Panc1 (cell line): ENCODE results near the gene CYP2W1. TPM values are rescaled to one million over a fixed set of nuclear protein-coding genes. Genes with fewer than 3 reads are reported as not detected.
"Not testable (repeated sequence)": the region's sequence is repeated elsewhere in the genome, so short reads cannot be mapped to it uniquely, and the experiment has no call there.

ENCODE experiments used
- ATAC-seq: fragments of 200-7000 bp; cut with Tn5 transposase; 2 replicates; pipeline ENCODE4 v1.9.1; 2020; ENCODE audit warnings: mild to moderate bottlenecking, moderate library complexity
- BruUV-seq: library from RNA; stranded (reverse); fragments of 400-500 nt; replicated peaks from 2 replicates; lab custom pipeline; 2021; lab: Mats Ljungman, UMichigan
- CTCF ChIA-PET: fragments of 300-600 bp; sonication (Branson Sonifier 250); formaldehyde crosslinking; loops from one replicate; lab custom pipeline; 2022; ENCODE audit warnings: antibody characterized with exemption; lab: Charles Lee
- POLR2A ChIA-PET: fragments of 300-600 bp; sonication (Branson Sonifier 250); formaldehyde crosslinking; loops from one replicate; lab custom pipeline; 2022; ENCODE audit warnings: antibody characterized with exemption; lab: Charles Lee
- DNase-seq: peaks from one replicate; pipeline ENCODE4 v3.0.0-alpha.2; 2010; ENCODE audit warnings: low read depth, low spot score
- H3K27ac ChIP-seq: 2 replicates; pipeline ENCODE4 v1.5.1; 2011; ENCODE audit warnings: mild to moderate bottlenecking, low read length, inconsistent platforms
- H3K27me3 ChIP-seq: fragments of 200-500 bp; sonication (Bioruptor generic); 2 replicates; pipeline ENCODE4 v1.6.0; 2014; ENCODE audit warnings: low read length, inconsistent platforms; ENCODE audit not compliant: control insufficient read depth, insufficient read depth
- H3K36me3 ChIP-seq: fragments of 200-500 bp; sonication (Bioruptor generic); 2 replicates; pipeline ENCODE4 v1.5.1; 2014; ENCODE audit warnings: inconsistent platforms, mild to moderate bottlenecking, low read length, moderate library complexity; ENCODE audit not compliant: control insufficient read depth, insufficient read depth
- H3K4me1 ChIP-seq: 2 replicates; pipeline ENCODE4 v1.5.1; 2011; ENCODE audit warnings: inconsistent platforms, mild to moderate bottlenecking, low read length, moderate library complexity; ENCODE audit not compliant: control insufficient read depth, insufficient read depth
- H3K4me3 ChIP-seq, 2 experiments: 2 replicates each; pipeline ENCODE4 v1.5.1; 2011 to 2012; ENCODE audit warnings: low read depth in 2 of 2, low read length in 2 of 2, mild to moderate bottlenecking in 2 of 2, inconsistent platforms in 1 of 2, moderate library complexity in 1 of 2
- H3K9me3 ChIP-seq: fragments of 200-500 bp; sonication (Bioruptor generic); 2 replicates; pipeline ENCODE4 v1.5.1; 2014; ENCODE audit warnings: low read depth, mild to moderate bottlenecking, inconsistent platforms, low read length, moderate library complexity; ENCODE audit not compliant: control insufficient read depth, insufficient read depth
- POLR2AphosphoS5 ChIP-seq: IDR thresholded peaks from 2 replicates; pipeline ENCODE4 v1.6.1; 2012; ENCODE audit warnings: mild to moderate bottlenecking, low read depth, low read length, moderate library complexity
- REST ChIP-seq, 2 experiments: IDR thresholded peaks; 2 replicates each; pipeline ENCODE4 v1.6.1; 2011 to 2012; ENCODE audit warnings: low read depth in 2 of 2, control low read depth in 1 of 2, low read length in 1 of 2, mild to moderate bottlenecking in 1 of 2, moderate library complexity in 1 of 2; ENCODE audit not compliant: insufficient read depth in 1 of 2
- SIN3A ChIP-seq: IDR thresholded peaks from 2 replicates; pipeline ENCODE4 v1.6.1; 2012; ENCODE audit warnings: low read depth, mild to moderate bottlenecking, low read length, moderate library complexity, borderline replicate concordance; ENCODE audit not compliant: insufficient read depth
- TCF7L2 ChIP-seq: IDR thresholded peaks from 2 replicates; pipeline ENCODE4 v1.6.1; 2011; ENCODE audit warnings: mild to moderate bottlenecking, low read depth, low read length, inconsistent platforms
- in situ Hi-C: cut with HindIII; loops from 2 replicates; pipeline ENCODE4 v1.10.0; 2016; ENCODE audit warnings: low sequenced_read_pairs, low pct_unique_long_range_greater_than_20kb
- intact Hi-C: fragments of 100-400 bp; cut with micrococcal nuclease; formaldehyde crosslinking; loops from one replicate; pipeline ENCODE4 v1.10.0; 2022; ENCODE audit not compliant: unreplicated experiment
- total RNA-seq: library from RNA; stranded (reverse); gene quantifications from one replicate; pipeline ENCODE4 v1.2.1, GENCODE V29; 2021; ENCODE audit not compliant: unreplicated experiment
- TF ChIP-seq, protein P1 (sequence below): fragments of 450-650 bp; IDR thresholded peaks from 2 replicates; pipeline ENCODE4 v1.5.1; 2017; ENCODE audit warnings: mild to moderate bottlenecking

The CYP2W1 gene
- total RNA-seq, 1 experiment from 2014 or later = 0.74 TPM

GRCh38 chr7:960972-961371 is 22.0 kb upstream of the CYP2W1 start:
- CTCF ChIA-PET = not testable (repeated sequence)

GRCh38 chr7:961546-962400 is 21.2 kb upstream of the CYP2W1 start:
- H3K27me3 ChIP-seq = no peaks in the 10 kb centered on the region
- no peak for ATAC-seq
- in situ Hi-C loops = loop anchor here (25.0 kb wide), 1 partner anchor 176 kb away; a partner anchor contains a TSS
- POLR2A ChIA-PET = no interaction called here
- no peak overlapping the region for H3K27ac ChIP-seq
- no peak overlapping the region for H3K4me3 ChIP-seq
- no peak for DNase-seq
- CTCF ChIA-PET = no interaction called here
- no TSS peak for BruUV-seq
- intact Hi-C loops = no loop called here
- H3K36me3 ChIP-seq = no peaks in the 10 kb centered on the region
- TF ChIP-seq REST (IDR thresholded peaks at IDR 0.05; ENCODE audit: insufficient read depth in 1 of 2, low read depth in 2 of 2, low read length in 1 of 2) (no peak), POLR2AphosphoS5 (no peak), TCF7L2 (no peak), SIN3A (no peak)
- TF ChIP-seq, protein P1, sequence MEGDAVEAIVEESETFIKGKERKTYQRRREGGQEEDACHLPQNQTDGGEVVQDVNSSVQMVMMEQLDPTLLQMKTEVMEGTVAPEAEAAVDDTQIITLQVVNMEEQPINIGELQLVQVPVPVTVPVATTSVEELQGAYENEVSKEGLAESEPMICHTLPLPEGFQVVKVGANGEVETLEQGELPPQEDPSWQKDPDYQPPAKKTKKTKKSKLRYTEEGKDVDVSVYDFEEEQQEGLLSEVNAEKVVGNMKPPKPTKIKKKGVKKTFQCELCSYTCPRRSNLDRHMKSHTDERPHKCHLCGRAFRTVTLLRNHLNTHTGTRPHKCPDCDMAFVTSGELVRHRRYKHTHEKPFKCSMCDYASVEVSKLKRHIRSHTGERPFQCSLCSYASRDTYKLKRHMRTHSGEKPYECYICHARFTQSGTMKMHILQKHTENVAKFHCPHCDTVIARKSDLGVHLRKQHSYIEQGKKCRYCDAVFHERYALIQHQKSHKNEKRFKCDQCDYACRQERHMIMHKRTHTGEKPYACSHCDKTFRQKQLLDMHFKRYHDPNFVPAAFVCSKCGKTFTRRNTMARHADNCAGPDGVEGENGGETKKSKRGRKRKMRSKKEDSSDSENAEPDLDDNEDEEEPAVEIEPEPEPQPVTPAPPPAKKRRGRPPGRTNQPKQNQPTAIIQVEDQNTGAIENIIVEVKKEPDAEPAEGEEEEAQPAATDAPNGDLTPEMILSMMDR = no peak
- H3K4me1 ChIP-seq = peaks cover 14% of the 10 kb centered on the region
- no peaks in the 10 kb centered on the region for H3K9me3 ChIP-seq

More at GRCh38 chr7:960972-961371, 22.0 kb upstream of the CYP2W1 start:
- H3K27me3 ChIP-seq, H3K4me3 ChIP-seq, H3K27ac ChIP-seq, intact Hi-C loops, DNase-seq, BruUV-seq, POLR2A ChIA-PET, ATAC-seq, H3K4me1 ChIP-seq, H3K36me3 ChIP-seq, H3K9me3 ChIP-seq: not testable (repeated sequence)
- in situ Hi-C loops = loop anchor here (25.0 kb wide), 1 partner anchor 176 kb away; a partner anchor contains a TSS
